GM13976 (cell line): Measurements from ENCODE around the gene ARMC9.
A peak's percentile ranks its signal among the peaks of the same experiment; 100 is the strongest.

Experiments used
- DNase-seq: peaks from one replicate; pipeline ENCODE4 v3.0.0; 2012; ENCODE audit warnings: low spot score
- in situ Hi-C: fragments of 300-500 bp; cut with MboI; formaldehyde crosslinking; loops from one replicate; pipeline ENCODE4 v1.12.0; 2022; ENCODE audit warnings: low sequenced_read_pairs, mixed read lengths, inconsistent platforms; ENCODE audit not compliant: unreplicated experiment
- TF ChIP-seq, protein P1 (sequence below): IDR thresholded peaks from 2 replicates; pipeline ENCODE4 v1.5.1; 2012; ENCODE audit warnings: borderline replicate concordance, mild to moderate bottlenecking; ENCODE audit not compliant: insufficient read depth; ENCODE audit errors: extremely low read depth, missing control alignments, control extremely low read depth

ARMC9 gene

GRCh38 chr2:231223458-231223976, 25.1 kb downstream of the ARMC9 start:
- in situ Hi-C loops, result loop anchor here (10.0 kb wide), 1 partner anchor 181 kb away; no protein-coding TSS in a partner anchor
- DNase-seq, result no peak

GRCh38 chr2:231227310-231228162, 29.1 kb downstream of the ARMC9 start:
- TF ChIP-seq, protein P1, sequence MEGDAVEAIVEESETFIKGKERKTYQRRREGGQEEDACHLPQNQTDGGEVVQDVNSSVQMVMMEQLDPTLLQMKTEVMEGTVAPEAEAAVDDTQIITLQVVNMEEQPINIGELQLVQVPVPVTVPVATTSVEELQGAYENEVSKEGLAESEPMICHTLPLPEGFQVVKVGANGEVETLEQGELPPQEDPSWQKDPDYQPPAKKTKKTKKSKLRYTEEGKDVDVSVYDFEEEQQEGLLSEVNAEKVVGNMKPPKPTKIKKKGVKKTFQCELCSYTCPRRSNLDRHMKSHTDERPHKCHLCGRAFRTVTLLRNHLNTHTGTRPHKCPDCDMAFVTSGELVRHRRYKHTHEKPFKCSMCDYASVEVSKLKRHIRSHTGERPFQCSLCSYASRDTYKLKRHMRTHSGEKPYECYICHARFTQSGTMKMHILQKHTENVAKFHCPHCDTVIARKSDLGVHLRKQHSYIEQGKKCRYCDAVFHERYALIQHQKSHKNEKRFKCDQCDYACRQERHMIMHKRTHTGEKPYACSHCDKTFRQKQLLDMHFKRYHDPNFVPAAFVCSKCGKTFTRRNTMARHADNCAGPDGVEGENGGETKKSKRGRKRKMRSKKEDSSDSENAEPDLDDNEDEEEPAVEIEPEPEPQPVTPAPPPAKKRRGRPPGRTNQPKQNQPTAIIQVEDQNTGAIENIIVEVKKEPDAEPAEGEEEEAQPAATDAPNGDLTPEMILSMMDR, result peak; percentile 82
- in situ Hi-C loops, result loop anchor here (10.0 kb wide), 1 partner anchor 177 kb away; no protein-coding TSS in a partner anchor
- peak; percentile 83 for DNase-seq

More at GRCh38 chr2:231223458-231223976, 25.1 kb downstream of the ARMC9 start:
- TF ChIP-seq, protein P1, result no peak

- DNase-seq, result peak; percentile 69
- TF ChIP-seq, protein P1, result no peak
- in situ Hi-C loops, result loop anchor here (10.0 kb wide), 1 partner anchor 177 kb away; no protein-coding TSS in a partner anchor
Measured at GRCh38 chr2:231228223-231228622, 29.8 kb downstream of the ARMC9 start.

DNA sequence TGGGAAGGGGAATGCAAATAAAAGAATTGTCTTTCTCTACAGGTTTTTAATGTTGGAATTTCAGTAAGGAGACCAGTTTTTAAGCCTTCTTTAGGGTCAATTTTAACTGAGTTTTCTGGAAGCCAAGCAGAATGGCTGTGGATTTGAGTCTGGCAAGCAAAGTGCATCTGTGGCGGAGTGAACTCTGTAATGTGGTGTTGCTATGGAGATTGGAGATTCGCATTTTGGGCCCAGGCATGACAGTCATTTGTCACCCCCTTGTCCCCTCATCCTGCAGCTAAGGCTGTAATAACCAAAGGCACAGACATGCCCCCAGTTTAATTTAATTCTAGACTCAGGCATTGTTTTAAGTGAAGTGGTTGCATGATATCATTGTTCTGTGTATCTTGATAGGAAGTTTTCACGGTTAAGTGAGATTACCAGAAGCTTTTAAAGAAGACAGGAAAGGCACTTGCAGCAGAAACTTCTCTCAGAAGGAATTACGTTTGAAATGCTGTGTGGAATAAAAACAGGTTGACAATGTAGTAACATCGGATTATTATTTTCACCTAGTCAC, 30.6 kb downstream of the ARMC9 start:
- TF ChIP-seq, protein P1, result no peak
- no peak for DNase-seq
- in situ Hi-C loops, result loop anchor here (10.0 kb wide), 1 partner anchor 176 kb away; no protein-coding TSS in a partner anchor

- in situ Hi-C loops, result no loop called here
- DNase-seq, result no peak
- TF ChIP-seq, protein P1, result no peak
Measured at GRCh38 chr2:231235217-231235616, 36.8 kb downstream of the ARMC9 start.

DNA sequence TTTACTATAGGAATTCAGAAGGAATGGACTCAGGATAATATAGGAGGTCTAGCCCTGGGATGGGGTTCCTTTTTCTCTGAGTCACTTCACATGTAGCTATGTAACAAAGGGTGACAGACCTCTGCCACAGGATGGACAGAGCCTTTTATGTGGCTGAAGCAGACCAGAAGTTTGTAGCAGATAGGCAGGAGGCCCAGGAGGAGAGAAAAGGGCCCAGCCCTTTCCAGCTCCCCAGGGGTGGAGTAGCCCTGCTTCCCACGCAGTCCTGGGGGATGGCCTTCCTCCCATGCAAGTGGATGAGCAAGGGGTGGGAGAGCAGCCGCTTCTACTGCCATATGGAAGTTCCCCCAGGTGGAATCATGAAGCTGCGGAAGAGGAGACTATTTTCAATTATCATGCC, 40.3 kb downstream of the ARMC9 start:
- in situ Hi-C loops, result no loop called here
- DNase-seq, result no peak
- TF ChIP-seq, protein P1, result no peak
